HepG2 (cell line): ENCODE results near the gene DQX1. TPM values are rescaled to one million over a fixed set of nuclear protein-coding genes. Genes with fewer than 3 reads are reported as not detected.

Source experiments
- EEA1 ChIP-seq: sonication (generic); formaldehyde crosslinking; IDR thresholded peaks from 2 replicates; pipeline ENCODE4 v1.5.1; 2020; ENCODE audit warnings: mild to moderate bottlenecking, missing genetic modification reagents, borderline replicate concordance
- FOSL1 ChIP-seq: sonication (generic); formaldehyde crosslinking; IDR thresholded peaks from 2 replicates; pipeline ENCODE4 v1.9.0; 2021; ENCODE audit warnings: missing genetic modification reagents, borderline replicate concordance
- FOXP1 ChIP-seq, 2 experiments: fragments of 450-650 bp in 1 of 2; IDR thresholded peaks; 2 replicates each; pipeline ENCODE4 v1.6.1; 2017 to 2018; ENCODE audit warnings: antibody characterized with exemption in 1 of 2
- FOXP4 ChIP-seq: sonication (generic); formaldehyde crosslinking; IDR thresholded peaks from 2 replicates; pipeline ENCODE4 v1.4.0; 2020; ENCODE audit warnings: missing genetic modification reagents
- HDAC6 ChIP-seq: fragments of 200-600 bp; sonication (generic); IDR thresholded peaks from 2 replicates; pipeline ENCODE4 v1.7.0; 2017; ENCODE audit warnings: mild to moderate bottlenecking, antibody characterized with exemption, low read length, low read depth
- KDM3A ChIP-seq: IDR thresholded peaks from 2 replicates; pipeline ENCODE4 v1.6.1; 2018; ENCODE audit warnings: low read depth, missing compliant biosample characterization
- MLLT10 ChIP-seq: sonication (generic); formaldehyde crosslinking; IDR thresholded peaks from 2 replicates; pipeline ENCODE4 v1.4.0; 2020; ENCODE audit warnings: missing genetic modification reagents
- RFX1 ChIP-seq: fragments of 450-650 bp; IDR thresholded peaks from 2 replicates; pipeline ENCODE4 v1.6.1; 2017
- ZFP62 ChIP-seq: sonication (generic); formaldehyde crosslinking; IDR thresholded peaks from 2 replicates; pipeline ENCODE4 v1.4.0; 2020; ENCODE audit warnings: missing genetic modification reagents
- ZNF121 ChIP-seq: sonication (generic); formaldehyde crosslinking; IDR thresholded peaks from 2 replicates; pipeline ENCODE4 v1.5.0; 2020; ENCODE audit warnings: mild to moderate bottlenecking, missing genetic modification reagents
- ZNF296 ChIP-seq: sonication (generic); formaldehyde crosslinking; conservative IDR thresholded peaks from 2 replicates; pipeline ENCODE4 v1.5.0; 2020; ENCODE audit warnings: mild to moderate bottlenecking, missing genetic modification reagents
- ZNF331 ChIP-seq: sonication (generic); formaldehyde crosslinking; IDR thresholded peaks from 2 replicates; pipeline ENCODE4 v1.4.0; 2020; ENCODE audit warnings: missing genetic modification reagents
- ZNF547 ChIP-seq: sonication (generic); formaldehyde crosslinking; IDR thresholded peaks from 2 replicates; pipeline ENCODE4 v1.5.1; 2020; ENCODE audit warnings: mild to moderate bottlenecking, missing genetic modification reagents
- ZNF597 ChIP-seq: sonication (generic); formaldehyde crosslinking; IDR thresholded peaks from 2 replicates; pipeline ENCODE4 v1.5.0; 2020; ENCODE audit warnings: missing genetic modification reagents
- ZNF646 ChIP-seq: sonication (generic); formaldehyde crosslinking; IDR thresholded peaks from 2 replicates; pipeline ENCODE4 v1.9.0; 2021; ENCODE audit warnings: mild to moderate bottlenecking, missing genetic modification reagents
- ZNF674 ChIP-seq: sonication (generic); formaldehyde crosslinking; IDR thresholded peaks from 2 replicates; pipeline ENCODE4 v1.5.0; 2020; ENCODE audit warnings: low read depth, mild to moderate bottlenecking, missing genetic modification reagents
- ZNF710 ChIP-seq: sonication (generic); formaldehyde crosslinking; IDR thresholded peaks from 2 replicates; pipeline ENCODE4 v1.5.0; 2020; ENCODE audit warnings: mild to moderate bottlenecking, missing genetic modification reagents, borderline replicate concordance
- ZNF749 ChIP-seq: sonication (generic); formaldehyde crosslinking; IDR thresholded peaks from 2 replicates; pipeline ENCODE4 v1.8.0; 2022; ENCODE audit warnings: mild to moderate bottlenecking, missing genetic modification reagents, moderate library complexity, borderline replicate concordance
- polyA plus RNA-seq, 8 experiments: library from polyadenylated mRNA; depleted of rRNA in 3 of 8; stranded (reverse) in 7 of 8; unstranded in 1 of 8; fragments of >200 nt; fragmentation: Illumina TruSeq in 4 of 8; extraction: Trizol in 4 of 8; gene quantifications; 2 replicates each; pipeline versions ENCODE4 v1.2.1 to v1.2.3, GENCODE V29; 2011 to 2016; ENCODE audit warnings: low read depth in 4 of 8, missing spikeins in 1 of 8, mixed read lengths in 1 of 8; ENCODE audit not compliant: insufficient read depth in 1 of 8
- total RNA-seq, 5 experiments: library from RNA; depleted of rRNA; stranded (reverse); fragments of >200 nt; fragmentation: Illumina TruSeq; extraction: Trizol; gene quantifications; 2 replicates each; pipeline ENCODE4 v1.2.3, GENCODE V29; 2016; ENCODE audit warnings: low read depth in 1 of 5

The DQX1 gene
- total and polyA plus RNA-seq, 2 of the 13 experiments (the other 11 are each of a cell fraction or from before 2014, with no cell fraction given): 27.6 to 89.8 TPM

GRCh38 chr2:74496997-74497776 is 28.8 kb downstream of the DQX1 start (continued):
- 0 out of 2 replicates have a peak, but pooled peaks have one; percentile 59 for TF ChIP-seq ZNF547 (CRISPR knock-in tag)
- peak; percentile 66; the same call in 1 of the 2 replicates for TF ChIP-seq ZNF749 (CRISPR knock-in tag)
- TF ChIP-seq ZNF296 (CRISPR knock-in tag): no peak
- TF ChIP-seq RFX1: no peak
- TF ChIP-seq ZNF121 (CRISPR knock-in tag): 0 out of 2 replicates have a peak, but pooled peaks have one; percentile 6
- TF ChIP-seq ZNF646 (CRISPR knock-in tag): no peak
- TF ChIP-seq ZNF597 (CRISPR knock-in tag): no peak
- peak; percentile 66; the same call in 1 of the 2 replicates for TF ChIP-seq ZNF710
- TF ChIP-seq KDM3A (CRISPR knock-in tag): 0 out of 2 replicates have a peak, but pooled peaks have one; percentile 29
- no peak for TF ChIP-seq HDAC6
- no peak for TF ChIP-seq MLLT10 (CRISPR knock-in tag)
- peak; percentile 31; the same call in 1 of the 2 replicates for TF ChIP-seq FOXP4
- no peak for TF ChIP-seq ZFP62 (CRISPR knock-in tag)
- no peak for TF ChIP-seq FOSL1 (CRISPR knock-in tag)
- TF ChIP-seq ZNF331: peak; percentile 32
- TF ChIP-seq EEA1 (CRISPR knock-in tag): no peak
- no peak for TF ChIP-seq FOXP1 (IDR thresholded peaks at IDR 0.05)
- TF ChIP-seq FOXP1 (CRISPR knock-in tag; IDR thresholded peaks at IDR 0.05): no peak
- no peak for TF ChIP-seq ZNF674
